PFSK-1 (cell line): Measurements from ENCODE around the gene KCNJ9.

Source experiments
- POLR2AphosphoS5 ChIP-seq: IDR thresholded peaks from 2 replicates; pipeline ENCODE4 v1.6.1; 2012; ENCODE audit warnings: low read depth, mild to moderate bottlenecking, control low read depth, low read length, moderate library complexity
- TAF1 ChIP-seq: IDR thresholded peaks from 2 replicates; pipeline ENCODE4 v1.6.1; 2012; ENCODE audit warnings: low read length, control low read depth, borderline replicate concordance; ENCODE audit not compliant: insufficient read depth

- TF ChIP-seq POLR2AphosphoS5, result no peak
- no peak for TF ChIP-seq TAF1
Observed at GRCh38 chr1:160063176-160063575, 18.2 kb upstream of the KCNJ9 start.
